GM18508 (cell line): ENCODE data around the gene CDH13.

Experiments
- ATAC-seq: cut with Tn5 transposase; IDR thresholded peaks from one replicate; pipeline ENCODE4 v1.9.1; 2021; ENCODE audit warnings: moderate number of reproducible peaks; ENCODE audit not compliant: insufficient read depth, unreplicated experiment

Gene CDH13

DNA sequence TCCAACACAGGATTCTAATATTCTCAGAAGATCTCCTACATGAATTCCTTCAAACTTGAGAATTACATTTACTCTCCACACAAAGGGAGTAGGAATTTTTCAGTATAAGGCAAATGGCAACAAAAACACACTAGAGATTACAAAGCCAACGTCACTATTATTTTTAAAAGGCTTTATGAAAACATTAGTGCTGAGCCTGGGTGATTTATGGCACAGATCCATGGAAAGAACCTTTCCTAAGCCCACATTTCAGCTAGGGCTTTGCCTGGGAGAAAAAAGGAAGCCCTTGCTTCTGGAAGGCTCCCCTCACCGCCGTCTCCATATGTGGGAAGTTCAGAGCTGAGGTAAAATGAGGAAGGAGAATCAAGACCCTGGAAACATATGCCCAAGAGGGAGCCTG, 681.6 kb downstream of the CDH13 start:
- ATAC-seq: no peak

DNA sequence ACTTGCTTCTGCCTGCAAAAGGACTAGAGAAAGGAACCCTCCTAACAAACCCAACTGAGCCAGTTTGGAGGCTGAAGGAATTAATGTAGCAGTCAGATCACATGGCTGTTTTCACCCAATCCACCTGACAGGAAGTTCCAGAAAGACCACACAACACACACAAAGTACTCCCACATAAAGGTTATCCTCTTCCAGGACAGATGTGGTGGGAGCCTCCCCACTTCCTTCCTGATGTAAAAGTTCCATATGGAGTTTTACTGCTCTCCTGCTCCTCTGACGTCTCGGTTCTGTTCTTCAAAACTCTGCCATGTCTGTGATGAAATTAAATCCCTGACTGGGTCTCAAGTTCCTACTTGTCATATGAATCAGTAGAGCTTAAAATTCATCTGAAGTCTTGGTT, 684.0 kb downstream of the CDH13 start:
- no peak for ATAC-seq

DNA sequence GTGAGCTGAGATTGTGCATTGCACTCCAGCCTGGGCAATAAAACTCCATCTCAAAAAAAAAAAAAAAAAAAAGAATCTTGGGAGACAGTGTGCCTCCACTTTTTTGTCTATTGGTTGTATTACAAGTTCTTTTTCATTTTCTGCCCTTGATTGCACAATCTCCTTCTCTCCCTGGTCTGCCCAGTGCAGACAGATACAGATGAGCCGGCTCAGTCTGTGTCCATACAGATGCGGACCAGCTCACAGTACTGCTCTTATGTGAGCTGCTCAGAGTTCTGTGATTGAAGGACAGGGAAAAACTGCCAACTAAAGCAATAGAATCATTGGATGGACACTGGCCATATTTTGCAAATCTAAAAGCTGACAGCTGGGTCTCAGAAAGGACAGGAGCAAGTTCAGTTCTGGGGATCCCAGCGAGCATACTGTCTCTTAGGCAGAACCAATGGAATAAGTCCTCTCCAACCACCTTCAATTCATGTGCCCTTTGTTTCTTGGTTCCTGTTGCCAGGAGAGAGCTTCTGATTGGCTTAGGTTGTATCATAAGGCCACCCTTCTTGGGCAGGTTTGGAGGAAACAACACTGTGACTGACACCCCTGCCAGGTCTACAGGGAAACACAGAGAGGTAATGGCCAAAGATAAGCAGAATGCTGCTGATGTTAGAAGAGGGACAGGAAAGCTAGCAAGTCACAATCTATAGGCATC, 685.4 kb downstream of the CDH13 start:
- no peak for ATAC-seq

DNA sequence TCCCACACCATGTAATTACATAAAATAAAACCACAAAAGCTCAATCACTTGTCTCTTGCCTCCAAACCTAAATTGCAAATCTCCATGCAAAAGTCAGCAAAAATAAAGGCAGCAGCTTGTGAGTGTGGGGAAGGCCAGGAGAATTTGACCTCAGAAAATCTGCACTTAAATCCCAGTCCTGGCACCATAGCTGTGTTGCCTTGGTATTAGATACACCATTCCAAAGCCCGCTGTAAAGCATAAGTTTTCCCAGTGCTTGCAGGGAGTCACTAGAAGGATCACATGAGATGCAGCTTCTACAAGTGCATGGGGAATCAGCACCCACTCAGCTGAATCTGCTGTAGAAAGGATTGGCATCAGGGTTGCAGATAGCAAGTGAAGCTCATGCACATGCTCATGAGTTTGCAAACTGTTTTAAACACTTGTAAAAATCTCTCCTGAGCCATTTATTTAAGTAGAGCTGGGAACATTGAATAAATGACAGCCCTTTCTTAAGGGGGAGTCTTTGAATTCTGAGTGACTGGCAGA, 686.0 kb downstream of the CDH13 start:
- ATAC-seq: no peak

DNA sequence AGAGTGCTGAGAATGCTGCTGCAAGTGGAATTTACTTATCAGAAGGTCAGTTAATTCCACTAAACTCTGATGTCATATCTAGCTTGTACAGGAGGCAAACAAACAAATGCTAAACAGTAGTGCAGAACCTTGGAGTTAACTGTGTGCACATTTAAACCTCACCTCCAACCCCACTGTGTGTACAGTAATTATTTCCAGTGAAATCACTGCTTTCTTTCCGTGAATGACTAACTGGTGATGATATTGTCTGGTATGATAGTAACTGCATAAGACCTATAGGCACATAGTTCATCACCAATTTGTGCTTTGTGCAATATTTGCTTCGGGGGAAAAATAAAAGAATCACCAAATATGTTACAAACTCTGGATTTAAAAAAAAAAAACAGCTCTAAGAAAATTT, 688.5 kb downstream of the CDH13 start:
- no peak for ATAC-seq

DNA sequence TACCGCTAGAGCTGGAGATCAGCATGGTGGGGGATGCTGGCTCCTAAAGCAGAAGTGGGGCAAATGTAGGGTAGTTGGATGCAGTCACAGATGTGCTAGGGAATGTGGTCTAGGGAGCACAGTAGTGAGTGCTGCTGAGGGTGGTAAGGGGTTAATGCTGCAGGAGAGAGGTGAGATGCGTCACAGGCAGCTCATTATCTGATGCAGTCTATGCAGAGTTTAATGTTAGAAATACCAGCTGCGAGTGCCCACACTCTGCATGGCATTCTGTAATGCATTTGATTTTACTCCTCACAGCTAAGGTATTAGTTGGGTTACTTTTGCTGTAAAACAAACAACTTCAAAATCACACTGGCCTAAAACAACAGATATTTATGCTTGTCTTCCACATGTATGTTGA, 689.7 kb downstream of the CDH13 start:
- no peak for ATAC-seq

DNA sequence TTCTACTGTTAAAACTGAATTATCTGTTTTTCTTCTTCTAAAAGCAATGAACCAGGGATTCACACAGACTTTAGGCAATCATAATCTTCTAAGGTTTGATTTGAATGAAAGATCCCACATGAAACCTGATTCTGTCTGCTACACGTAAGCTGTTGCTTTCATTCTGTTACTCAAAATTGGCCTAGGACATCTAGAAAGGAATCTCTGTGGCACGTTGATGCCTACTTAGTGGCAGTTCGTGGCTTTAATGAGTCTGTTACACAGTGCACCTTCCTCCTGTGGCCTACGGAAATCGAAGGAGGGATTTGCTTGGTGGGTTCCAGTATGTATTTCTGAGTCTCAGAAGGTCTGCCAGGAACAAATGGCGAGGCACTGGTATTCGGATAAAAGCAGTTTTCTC, 691.6 kb downstream of the CDH13 start:
- no peak for ATAC-seq

DNA sequence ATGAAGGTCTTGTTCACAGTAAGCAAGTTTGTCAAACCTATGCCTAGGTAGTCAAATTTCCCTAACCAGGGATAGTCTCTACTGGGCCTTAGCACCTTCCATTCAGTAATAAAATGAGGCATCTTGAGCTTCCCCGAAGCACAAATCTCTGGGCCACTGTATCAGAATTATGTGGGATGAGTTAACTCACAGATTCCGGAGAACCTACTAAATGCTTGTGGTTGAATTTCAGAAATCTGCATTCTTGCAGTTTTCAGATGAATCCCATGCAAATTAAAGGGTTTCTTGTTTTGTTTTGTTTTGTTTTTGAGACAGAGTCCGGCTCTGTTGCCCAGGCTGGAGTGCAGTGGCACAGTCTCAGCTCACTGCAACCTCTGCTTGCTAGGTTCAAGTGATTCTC, 702.2 kb downstream of the CDH13 start:
- ATAC-seq: no peak

DNA sequence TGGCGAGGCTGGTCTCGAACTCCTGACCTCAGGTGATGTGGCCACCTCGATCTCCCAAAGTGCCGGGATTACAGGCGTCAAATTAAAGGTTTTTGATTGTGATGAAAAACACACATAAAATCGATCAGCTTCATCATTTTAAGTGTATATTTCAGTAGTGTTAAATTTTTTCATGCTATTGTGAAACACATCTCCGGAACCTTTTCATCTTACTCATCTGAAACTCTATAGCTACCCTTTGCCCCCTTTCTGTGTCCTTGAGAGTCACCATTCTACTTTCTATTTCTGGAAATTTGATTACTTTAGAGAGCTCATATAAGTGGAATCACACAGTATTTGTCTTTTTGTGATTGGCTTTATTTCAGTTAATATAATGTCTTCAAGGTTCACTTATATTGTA, 702.7 kb downstream of the CDH13 start:
- ATAC-seq: no peak

DNA sequence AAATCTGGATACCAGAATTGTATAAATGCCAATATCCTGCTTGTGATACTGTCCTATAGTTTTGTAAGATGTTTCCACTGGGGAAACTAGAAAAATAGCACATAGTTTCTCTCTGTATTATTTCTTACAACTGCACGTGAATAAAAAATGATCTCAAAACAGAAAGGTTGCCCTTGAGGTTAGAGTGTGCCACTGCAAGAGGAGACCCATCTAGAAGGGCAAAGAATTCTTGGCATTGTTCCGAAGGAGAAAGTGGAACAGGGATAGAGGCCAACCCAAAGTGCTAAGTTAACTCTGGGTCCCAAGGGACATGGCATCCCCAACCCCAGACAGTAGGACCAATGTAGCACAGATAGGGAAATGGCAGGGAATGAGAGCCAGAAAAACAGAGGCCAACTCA, 703.5 kb downstream of the CDH13 start:
- ATAC-seq: no peak

DNA sequence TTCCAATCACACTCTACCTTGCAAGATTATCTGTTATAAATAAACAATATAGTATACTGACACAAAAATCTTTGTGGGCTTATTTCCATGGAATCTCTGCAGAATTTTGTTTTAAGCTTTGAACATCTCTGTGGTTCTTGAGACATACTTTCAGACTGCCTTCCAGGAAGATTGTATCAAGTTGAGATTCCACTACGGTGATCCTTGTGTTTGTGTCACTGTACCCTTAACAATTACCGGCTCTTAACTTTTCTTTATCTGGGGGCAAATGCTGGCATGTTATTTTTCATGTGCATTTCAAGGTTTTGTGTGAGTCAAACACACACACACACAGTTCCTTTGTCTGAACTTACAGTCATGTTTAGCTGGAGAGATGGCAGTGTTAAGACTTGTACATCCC, 708.3 kb downstream of the CDH13 start:
- ATAC-seq: no peak

DNA sequence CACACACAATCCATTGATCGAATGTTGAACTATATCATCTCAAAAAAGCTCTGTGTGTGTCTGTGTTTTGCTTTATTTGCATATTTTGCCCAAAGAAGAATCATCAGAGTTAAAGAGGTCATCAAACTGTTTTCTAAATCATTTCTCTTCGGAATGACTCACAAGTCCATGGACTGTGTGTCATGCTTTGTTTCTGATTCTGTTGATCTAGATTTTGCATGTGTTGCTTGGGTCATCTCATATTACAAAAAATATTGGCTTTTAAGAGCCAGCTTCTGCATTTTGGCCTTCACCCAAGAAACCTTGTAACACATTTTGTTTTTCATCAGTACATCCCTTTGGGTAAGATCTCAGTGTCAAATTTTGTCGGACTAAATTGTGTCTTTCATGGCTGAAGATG, 709.8 kb downstream of the CDH13 start:
- no peak for ATAC-seq

DNA sequence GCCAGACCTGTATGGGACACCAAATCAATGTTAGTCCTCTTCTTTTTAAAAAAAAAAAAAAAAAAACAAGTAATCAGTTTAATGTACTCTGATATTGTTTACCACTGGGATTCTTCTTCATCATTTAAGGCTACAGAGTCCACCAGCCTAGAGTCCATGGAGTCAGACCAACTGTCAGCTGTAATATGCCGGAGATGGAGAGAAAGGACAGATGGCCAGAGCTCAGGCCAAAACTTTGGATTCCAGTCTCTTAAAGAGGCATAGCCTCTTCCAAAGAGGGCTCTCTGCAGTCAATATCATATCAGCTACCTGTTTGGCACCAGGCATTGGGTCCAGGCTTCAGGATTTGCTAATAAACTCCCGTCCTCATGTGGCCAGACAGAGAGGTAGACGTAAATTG, 711.4 kb downstream of the CDH13 start:
- ATAC-seq: no peak

DNA sequence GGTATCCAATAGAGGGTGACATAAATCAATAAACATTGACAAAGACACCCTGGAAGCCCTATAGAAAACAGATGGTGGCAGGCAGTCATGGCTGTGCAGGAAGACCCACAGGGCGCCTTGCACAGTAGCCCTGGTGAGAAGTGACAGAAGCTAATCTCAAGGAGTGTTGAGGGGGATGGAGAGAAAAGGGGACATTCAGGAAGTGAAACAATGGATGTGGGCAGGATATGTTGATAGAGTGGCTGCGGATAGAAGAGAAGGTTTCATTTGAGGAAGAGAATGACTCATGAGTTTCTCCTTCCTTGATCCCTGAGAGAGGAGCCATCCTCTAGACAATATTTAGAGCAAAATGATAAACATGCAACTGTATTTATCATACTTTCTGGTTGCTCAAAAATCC, 712.2 kb downstream of the CDH13 start:
- ATAC-seq: no peak

DNA sequence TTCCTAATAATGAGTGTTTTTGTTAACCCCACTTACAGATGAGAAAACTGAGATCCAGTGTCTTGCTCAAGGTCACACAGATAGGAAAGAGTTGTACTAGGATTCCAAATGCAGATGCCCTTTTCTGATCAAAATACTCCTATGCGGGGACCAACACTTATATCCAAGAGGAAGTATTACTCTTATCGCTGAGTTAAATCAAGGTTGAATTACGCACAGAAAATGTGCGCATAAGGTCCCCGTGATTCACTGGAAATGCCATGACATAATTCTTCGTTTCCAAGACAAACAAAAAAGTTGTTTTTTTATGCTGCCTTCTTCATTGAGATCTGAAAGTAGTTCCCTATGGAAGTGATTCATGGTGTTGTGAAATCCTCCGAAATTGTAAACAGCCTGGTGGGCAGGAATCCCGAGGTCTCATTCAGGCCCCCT, 717.2 kb downstream of the CDH13 start:
- no peak for ATAC-seq

DNA sequence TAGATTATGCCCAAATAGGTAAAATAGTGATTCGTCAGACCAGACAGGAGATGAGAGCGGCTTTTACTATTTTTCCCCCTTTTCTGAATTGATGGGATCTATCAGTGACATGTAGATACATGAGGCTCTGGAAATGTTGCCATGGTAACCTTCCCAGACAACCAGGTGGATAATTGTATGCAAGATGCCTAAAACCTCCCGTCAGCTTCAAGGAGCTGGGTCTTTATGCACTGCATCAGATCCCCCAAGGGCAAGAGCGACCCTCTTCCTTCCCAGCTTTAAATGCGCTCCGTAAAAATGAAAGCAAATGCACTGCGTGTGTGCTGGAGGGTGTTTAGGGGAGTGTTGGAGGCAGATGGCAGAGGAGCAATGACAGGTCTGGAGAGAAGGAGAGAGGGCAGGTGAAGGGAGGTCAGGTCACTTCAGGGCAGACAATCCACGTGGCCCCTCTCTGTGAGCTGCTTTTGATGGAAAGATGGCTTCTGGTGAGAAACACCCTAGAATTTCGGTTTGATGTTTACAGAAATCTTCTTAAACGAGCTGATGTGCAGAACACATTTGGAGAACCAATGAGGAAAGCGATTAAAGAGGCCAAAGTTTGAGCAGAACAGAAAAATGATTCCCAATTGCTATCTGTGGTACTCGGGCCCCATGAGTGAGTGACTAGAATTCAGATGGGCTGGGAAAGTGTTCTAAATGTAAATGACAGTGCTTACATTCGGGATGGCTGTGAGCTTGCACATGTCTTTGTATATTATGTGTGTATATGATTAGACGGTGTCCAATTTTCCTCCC, 719.3 kb downstream of the CDH13 start:
- ATAC-seq: no peak

DNA sequence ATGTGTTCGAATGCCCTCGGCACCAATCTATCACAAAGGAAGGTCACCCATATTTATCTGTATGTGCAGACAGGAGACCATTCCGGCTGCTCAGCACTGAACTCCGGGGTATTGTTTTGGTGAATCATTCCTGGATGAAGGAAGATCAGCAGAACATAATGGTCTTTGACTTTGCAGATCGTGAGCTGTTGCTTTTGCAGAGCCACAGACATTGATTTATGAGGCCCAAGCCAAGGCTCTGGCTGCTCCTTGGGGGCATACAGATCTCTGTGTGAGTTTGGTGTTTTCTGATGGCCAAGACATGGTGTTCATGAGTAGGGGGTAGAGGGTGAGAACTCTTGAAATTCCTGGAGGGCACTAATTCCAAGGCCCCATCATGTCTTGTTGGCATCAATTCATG, 722.2 kb downstream of the CDH13 start:
- no peak for ATAC-seq

DNA sequence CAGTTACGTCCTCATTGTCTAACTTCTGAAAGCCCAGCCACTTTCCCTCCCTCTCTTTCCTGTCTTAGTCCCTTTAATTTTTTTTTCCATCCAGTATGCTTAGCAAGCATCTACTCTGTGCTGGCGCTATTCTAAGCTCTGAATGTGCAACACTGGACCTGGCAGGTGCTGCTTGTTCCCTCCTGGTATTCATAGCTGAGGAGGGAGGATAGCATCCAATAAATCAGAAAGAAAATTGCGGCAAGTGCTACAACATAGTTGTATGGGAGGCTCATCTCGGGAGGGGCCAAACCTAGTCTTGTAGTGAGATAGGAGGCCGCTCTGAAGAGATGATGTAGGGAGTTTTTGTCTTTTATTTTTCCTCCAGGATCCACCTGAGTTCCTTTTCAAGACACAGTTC, 723.7 kb downstream of the CDH13 start:
- ATAC-seq: no peak

DNA sequence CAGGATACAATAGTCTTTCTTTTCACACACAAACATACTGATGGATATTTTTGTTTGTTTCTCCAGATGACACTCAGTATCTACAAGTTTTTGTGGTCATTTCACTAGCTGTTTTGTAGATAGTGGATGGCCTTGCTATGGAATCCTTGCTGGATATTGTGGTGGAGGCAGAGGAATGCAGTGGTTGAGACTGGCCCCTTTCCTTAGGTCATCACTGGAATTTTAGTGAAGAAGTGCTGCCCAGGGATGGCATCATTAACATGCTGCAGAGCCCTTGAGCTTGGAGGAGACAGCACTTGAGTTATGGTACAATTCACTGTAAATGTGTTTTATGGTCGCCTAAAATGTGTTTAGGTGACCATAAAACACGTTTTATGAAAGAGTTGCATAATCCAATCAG, 725.1 kb downstream of the CDH13 start:
- no peak for ATAC-seq

DNA sequence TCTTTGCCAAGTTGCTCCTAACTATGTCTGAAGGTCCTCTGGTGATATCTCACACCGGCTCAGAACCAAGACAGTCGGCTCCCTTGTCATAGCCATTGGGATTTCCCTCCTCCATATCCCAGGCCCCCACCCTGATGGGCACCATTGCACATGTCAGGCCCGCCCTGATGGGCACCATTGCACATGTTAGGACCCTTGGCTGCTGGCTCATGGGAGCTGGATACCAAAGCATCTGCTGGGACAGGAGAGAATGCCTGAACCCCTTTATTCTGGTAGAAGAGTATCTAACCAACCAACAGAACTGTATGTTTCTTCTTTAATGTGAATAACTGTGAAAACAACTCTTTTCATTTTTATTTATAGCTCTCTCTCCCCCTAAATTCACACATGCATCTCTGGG, 726.5 kb downstream of the CDH13 start:
- no peak for ATAC-seq

DNA sequence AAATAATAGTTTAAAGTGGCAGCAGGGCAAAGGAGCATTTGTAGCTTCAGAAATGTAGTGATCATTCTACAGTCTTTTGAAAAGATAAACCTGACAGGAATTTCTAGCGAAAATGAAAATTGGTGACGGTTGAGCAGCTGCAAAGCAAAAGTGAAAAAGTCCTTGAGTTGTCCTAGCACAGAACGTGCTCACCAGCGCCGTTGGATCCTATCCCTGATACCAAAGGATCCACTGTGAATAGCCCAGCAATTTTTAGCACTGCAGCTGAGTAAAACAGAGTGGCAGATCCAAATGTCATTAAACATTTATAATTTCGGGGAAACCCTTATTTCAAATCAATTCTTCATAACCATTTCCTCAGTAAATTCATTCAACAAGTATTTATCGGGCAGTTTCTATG, 727.2 kb downstream of the CDH13 start:
- no peak for ATAC-seq
